ENCODE results near the gene FHL2. TPM values are rescaled to one million over a fixed set of nuclear protein-coding genes. Genes with fewer than 3 reads are reported as not detected.

FHL2 gene
- total RNA-seq, 4 donors from 2014 or later: 36.7 to 81.2 (median 44.0) TPM

- no peak for DNase-seq
- Histone ChIP-seq H3K36me3 (peaks cover 13 to 22% of the 10 kb centered on the region in 2 donors), H3K9me3 (no peaks in the 10 kb centered on the region), H3K4me1 (no peaks in the 10 kb centered on the region), H3K27me3 (no peaks in the 10 kb centered on the region), H3K4me3 (replicated peaks in 1 of 3) (no peak overlapping the region), H3K27ac (no peak overlapping the region)
- 79 to 80% methylated on average over 3 of the region's 3 CpGs for WGBS, 2 donors
- no peak for TF ChIP-seq CTCF (IDR thresholded peaks at IDR 0.05)
- TF ChIP-seq POLR2A (IDR thresholded peaks at IDR 0.05): no peak
- intact Hi-C loops (cut with DNase I): no loop called here
Observed at GRCh38 chr2:105365206-105365605, 33.6 kb downstream of the FHL2 start.

- intact Hi-C loops (cut with DNase I): no loop called here
- H3K36me3 ChIP-seq: peaks cover 17 to 22% of the 10 kb centered on the region in 2 donors
- no peaks in the 10 kb centered on the region for H3K9me3 ChIP-seq
- TF ChIP-seq POLR2A (IDR thresholded peaks at IDR 0.05): no peak
- no peak for TF ChIP-seq CTCF (IDR thresholded peaks at IDR 0.05)
- no peak overlapping the region for H3K27ac ChIP-seq
- no peaks in the 10 kb centered on the region for H3K4me1 ChIP-seq
- WGBS, 2 donors: 80 to 85% methylated on average over 5 of the region's 5 CpGs
- no peaks in the 10 kb centered on the region for H3K27me3 ChIP-seq
- H3K4me3 ChIP-seq (replicated peaks in 1 of 3): no peak overlapping the region
- no peak for DNase-seq
Observed at GRCh38 chr2:105364436-105365139, 34.3 kb downstream of the FHL2 start.

GRCh38 chr2:105362862-105363591 lies 35.8 kb downstream of the FHL2 start:
- no peaks in the 10 kb centered on the region for H3K27me3 ChIP-seq
- intact Hi-C loops (cut with DNase I): no loop called here
- H3K36me3 ChIP-seq: peaks cover 21 to 22% of the 10 kb centered on the region in 2 donors
- H3K27ac ChIP-seq: no peak overlapping the region
- 72 to 73% methylated on average over 13 to 14 of the region's 15 CpGs for WGBS, 2 donors
- TF ChIP-seq POLR2A (IDR thresholded peaks at IDR 0.05): no peak
- no peak for TF ChIP-seq CTCF (IDR thresholded peaks at IDR 0.05)
- H3K4me3 ChIP-seq (replicated peaks in 1 of 3): no peak overlapping the region
- DNase-seq: no peak
- no peaks in the 10 kb centered on the region for H3K9me3 ChIP-seq
- peaks cover 0 to 4% of the 10 kb centered on the region in 2 donors for H3K4me1 ChIP-seq

GRCh38 chr2:105361102-105361889 lies 37.6 kb downstream of the FHL2 start:
- Histone ChIP-seq H3K27ac (no peak overlapping the region), H3K36me3 (peaks cover 17 to 24% of the 10 kb centered on the region in 2 donors), H3K4me3 (replicated peaks in 1 of 3) (no peak overlapping the region), H3K9me3 (no peaks in the 10 kb centered on the region), H3K27me3 (no peaks in the 10 kb centered on the region), H3K4me1 (peaks cover 0 to 4% of the 10 kb centered on the region in 2 donors)
- no peak for TF ChIP-seq POLR2A (IDR thresholded peaks at IDR 0.05)
- no peak for TF ChIP-seq CTCF (IDR thresholded peaks at IDR 0.05)
- 69 to 70% methylated on average over 11 of the region's 11 CpGs for WGBS, 2 donors
- intact Hi-C loops (cut with DNase I): no loop called here
- DNase-seq: no peak

Measured in thyroid gland (tissue), 4 donors.